GM23338 (cell line): ENCODE measurements around the gene DDAH2.

Experiments
- CREB1 ChIP-seq: fragments of 250-450 bp; sonication (Bioruptor Pico); IDR thresholded peaks from 2 replicates; pipeline ENCODE4 v1.5.0; 2020; ENCODE audit warnings: low read depth, mild to moderate bottlenecking, moderate library complexity
- EZH2 ChIP-seq: fragments of 200-600 bp; sonication (generic); IDR thresholded peaks from one replicate; pipeline ENCODE4 v1.8.0; 2017; ENCODE audit warnings: antibody characterized with exemption, mild to moderate bottlenecking, low read depth; ENCODE audit not compliant: unreplicated experiment
- EZH2phosphoT487 ChIP-seq: fragments of 200-600 bp; sonication (generic); IDR thresholded peaks from one replicate; pipeline ENCODE4 v1.8.1; 2018; ENCODE audit warnings: antibody characterized with exemption; ENCODE audit not compliant: unreplicated experiment
- JUNB ChIP-seq: IDR thresholded peaks from one replicate; pipeline ENCODE4 v1.6.1; 2016; ENCODE audit warnings: antibody characterized with exemption; ENCODE audit not compliant: unreplicated experiment
- POLR2AphosphoS5 ChIP-seq: IDR thresholded peaks from 2 replicates; pipeline ENCODE4 v1.6.1; 2016; ENCODE audit warnings: antibody characterized with exemption, low read depth
- STAT1 ChIP-seq: IDR thresholded peaks from one replicate; pipeline ENCODE4 v1.6.1; 2016; ENCODE audit warnings: antibody characterized with exemption; ENCODE audit not compliant: unreplicated experiment
- ZNF331 ChIP-seq: fragments of 250-450 bp; sonication (Bioruptor Pico); IDR thresholded peaks from 2 replicates; pipeline ENCODE4 v1.5.0; 2020; ENCODE audit warnings: low read depth, mild to moderate bottlenecking, moderate library complexity
- TF ChIP-seq, protein P1 (sequence below): IDR thresholded peaks from 2 replicates; pipeline ENCODE4 v1.6.1; 2016; ENCODE audit warnings: antibody characterized with exemption
- TF ChIP-seq, protein P2 (sequence below), 2 experiments: fragments of 200-600 bp in 1 of 2; sonication (generic) in 1 of 2; conservative IDR thresholded peaks; 2 replicates each; pipeline versions ENCODE4 v1.5.1 to v1.6.1; 2016 to 2017; ENCODE audit warnings: antibody characterized with exemption in 2 of 2, low read depth in 2 of 2, mild to moderate bottlenecking in 2 of 2, moderate library complexity in 1 of 2
- TF ChIP-seq, protein P3 (sequence below): IDR thresholded peaks from one replicate; pipeline ENCODE4 v1.6.1; 2018; ENCODE audit warnings: antibody characterized with exemption; ENCODE audit not compliant: unreplicated experiment

DNA sequence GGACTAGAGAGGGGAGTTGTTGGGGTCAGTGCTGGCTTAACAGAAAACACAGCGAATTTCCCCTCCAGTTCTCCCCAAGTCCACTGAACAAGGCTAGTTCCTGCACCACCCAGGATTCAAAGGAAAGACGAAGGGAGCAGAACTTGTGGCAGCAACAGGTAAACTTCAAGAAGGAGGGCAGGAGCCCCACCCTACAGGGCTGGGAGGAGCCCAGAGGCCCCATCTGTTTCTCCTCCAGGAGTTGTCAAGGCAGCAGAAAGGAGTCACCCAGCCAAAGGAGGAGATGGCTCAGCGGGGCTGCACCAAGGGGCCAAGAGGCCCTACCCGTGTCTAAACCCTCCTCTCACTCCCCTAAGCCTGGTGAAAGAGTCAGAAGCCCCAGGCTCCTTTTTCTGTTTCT, 35.1 kb upstream of the DDAH2 start:
- TF ChIP-seq STAT1 (no peak), EZH2 (no peak), POLR2AphosphoS5 (no peak), EZH2phosphoT487 (no peak), CREB1 (CRISPR knock-in tag) (no peak), ZNF331 (CRISPR knock-in tag) (no peak), JUNB (no peak)
- TF ChIP-seq, protein P1, sequence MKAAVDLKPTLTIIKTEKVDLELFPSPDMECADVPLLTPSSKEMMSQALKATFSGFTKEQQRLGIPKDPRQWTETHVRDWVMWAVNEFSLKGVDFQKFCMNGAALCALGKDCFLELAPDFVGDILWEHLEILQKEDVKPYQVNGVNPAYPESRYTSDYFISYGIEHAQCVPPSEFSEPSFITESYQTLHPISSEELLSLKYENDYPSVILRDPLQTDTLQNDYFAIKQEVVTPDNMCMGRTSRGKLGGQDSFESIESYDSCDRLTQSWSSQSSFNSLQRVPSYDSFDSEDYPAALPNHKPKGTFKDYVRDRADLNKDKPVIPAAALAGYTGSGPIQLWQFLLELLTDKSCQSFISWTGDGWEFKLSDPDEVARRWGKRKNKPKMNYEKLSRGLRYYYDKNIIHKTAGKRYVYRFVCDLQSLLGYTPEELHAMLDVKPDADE = no peak
- TF ChIP-seq, protein P2, sequence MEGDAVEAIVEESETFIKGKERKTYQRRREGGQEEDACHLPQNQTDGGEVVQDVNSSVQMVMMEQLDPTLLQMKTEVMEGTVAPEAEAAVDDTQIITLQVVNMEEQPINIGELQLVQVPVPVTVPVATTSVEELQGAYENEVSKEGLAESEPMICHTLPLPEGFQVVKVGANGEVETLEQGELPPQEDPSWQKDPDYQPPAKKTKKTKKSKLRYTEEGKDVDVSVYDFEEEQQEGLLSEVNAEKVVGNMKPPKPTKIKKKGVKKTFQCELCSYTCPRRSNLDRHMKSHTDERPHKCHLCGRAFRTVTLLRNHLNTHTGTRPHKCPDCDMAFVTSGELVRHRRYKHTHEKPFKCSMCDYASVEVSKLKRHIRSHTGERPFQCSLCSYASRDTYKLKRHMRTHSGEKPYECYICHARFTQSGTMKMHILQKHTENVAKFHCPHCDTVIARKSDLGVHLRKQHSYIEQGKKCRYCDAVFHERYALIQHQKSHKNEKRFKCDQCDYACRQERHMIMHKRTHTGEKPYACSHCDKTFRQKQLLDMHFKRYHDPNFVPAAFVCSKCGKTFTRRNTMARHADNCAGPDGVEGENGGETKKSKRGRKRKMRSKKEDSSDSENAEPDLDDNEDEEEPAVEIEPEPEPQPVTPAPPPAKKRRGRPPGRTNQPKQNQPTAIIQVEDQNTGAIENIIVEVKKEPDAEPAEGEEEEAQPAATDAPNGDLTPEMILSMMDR (conservative IDR thresholded peaks at IDR 0.05; ENCODE audit: low read depth in 2 of 2) = no peak
- TF ChIP-seq, protein P3, sequence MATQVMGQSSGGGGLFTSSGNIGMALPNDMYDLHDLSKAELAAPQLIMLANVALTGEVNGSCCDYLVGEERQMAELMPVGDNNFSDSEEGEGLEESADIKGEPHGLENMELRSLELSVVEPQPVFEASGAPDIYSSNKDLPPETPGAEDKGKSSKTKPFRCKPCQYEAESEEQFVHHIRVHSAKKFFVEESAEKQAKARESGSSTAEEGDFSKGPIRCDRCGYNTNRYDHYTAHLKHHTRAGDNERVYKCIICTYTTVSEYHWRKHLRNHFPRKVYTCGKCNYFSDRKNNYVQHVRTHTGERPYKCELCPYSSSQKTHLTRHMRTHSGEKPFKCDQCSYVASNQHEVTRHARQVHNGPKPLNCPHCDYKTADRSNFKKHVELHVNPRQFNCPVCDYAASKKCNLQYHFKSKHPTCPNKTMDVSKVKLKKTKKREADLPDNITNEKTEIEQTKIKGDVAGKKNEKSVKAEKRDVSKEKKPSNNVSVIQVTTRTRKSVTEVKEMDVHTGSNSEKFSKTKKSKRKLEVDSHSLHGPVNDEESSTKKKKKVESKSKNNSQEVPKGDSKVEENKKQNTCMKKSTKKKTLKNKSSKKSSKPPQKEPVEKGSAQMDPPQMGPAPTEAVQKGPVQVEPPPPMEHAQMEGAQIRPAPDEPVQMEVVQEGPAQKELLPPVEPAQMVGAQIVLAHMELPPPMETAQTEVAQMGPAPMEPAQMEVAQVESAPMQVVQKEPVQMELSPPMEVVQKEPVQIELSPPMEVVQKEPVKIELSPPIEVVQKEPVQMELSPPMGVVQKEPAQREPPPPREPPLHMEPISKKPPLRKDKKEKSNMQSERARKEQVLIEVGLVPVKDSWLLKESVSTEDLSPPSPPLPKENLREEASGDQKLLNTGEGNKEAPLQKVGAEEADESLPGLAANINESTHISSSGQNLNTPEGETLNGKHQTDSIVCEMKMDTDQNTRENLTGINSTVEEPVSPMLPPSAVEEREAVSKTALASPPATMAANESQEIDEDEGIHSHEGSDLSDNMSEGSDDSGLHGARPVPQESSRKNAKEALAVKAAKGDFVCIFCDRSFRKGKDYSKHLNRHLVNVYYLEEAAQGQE = no peak
